RWPE1 (cell line): ENCODE data around the gene NADSYN1.

Experiments used
- CTCF ChIA-PET: fragments of 350-600 bp; sonication (Branson Sonifier 250); formaldehyde crosslinking; extraction: SDS; loops from one replicate; lab custom pipeline; 2021; lab: Yijun Ruan, JAX
- POLR2A ChIA-PET: fragments of 400-600 bp; formaldehyde crosslinking; extraction: SDS; loops from one replicate; lab custom pipeline; 2020; ENCODE audit warnings: antibody characterized with exemption; ENCODE audit not compliant: low non-redundant PET; lab: Yijun Ruan, JAX
- DNase-seq: peaks from one replicate; pipeline ENCODE4 v3.0.0; 2012; ENCODE audit warnings: low spot score
- H3K27ac ChIP-seq: fragments of 450-650 bp; 2 replicates; pipeline ENCODE4 v1.5.1; 2017
- CTCF ChIP-seq: fragments of 450-650 bp; conservative IDR thresholded peaks from 2 replicates; pipeline ENCODE4 v1.5.1; 2017; ENCODE audit warnings: low read depth, mild to moderate bottlenecking

Gene NADSYN1

GRCh38 chr11:71478528-71478840, 25.5 kb downstream of the NADSYN1 start:
- TF ChIP-seq CTCF: no peak
- ChIA-PET CTCF (no interaction called here), POLR2A (no interaction called here)
- H3K27ac ChIP-seq: no peak overlapping the region
- DNase-seq: no peak

DNA sequence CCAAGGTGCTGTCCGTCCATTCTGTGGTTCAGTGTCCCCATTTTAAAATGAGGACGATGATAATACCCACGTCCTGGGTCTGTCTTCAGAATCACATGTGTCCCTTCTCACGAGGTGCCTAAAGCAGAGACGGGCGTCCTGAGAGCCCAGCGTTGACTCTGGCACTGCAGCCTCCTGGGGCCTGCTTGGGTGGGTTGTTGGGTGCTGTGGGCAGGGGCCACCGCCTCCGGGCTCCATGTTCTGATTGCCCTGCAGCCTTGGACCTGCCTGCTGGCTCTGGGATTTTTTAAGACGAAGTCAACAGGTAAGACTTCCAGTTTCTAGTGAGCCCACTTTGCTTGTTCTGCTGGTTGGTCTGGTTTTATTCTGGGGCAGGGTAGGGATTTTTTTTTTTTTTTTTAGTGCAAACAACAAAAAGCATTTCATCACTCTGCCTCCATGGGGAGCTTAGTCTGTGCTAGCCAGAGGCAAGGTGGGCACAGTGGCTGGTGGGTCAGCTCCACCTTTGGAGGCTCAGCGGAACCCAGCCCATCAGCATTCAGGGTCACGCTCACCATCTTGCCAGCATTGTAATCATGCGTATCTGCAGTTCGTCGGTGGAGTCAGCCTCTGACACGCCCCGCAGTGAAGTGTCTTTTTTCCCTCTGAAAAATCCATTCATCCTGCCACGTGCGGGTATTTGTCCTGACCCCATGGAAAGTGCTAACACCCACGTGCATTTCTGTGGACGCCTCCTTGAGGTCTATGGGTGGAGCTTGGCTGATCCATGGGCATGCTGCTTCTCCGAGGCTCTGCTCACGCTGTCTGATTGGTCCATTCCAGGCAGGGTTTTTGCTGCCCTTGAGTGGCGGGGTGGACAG, 28.3 kb downstream of the NADSYN1 start:
- H3K27ac ChIP-seq: no peak overlapping the region
- ChIA-PET POLR2A (no interaction called here), CTCF (no interaction called here)
- TF ChIP-seq CTCF: no peak
- DNase-seq: no peak

DNA sequence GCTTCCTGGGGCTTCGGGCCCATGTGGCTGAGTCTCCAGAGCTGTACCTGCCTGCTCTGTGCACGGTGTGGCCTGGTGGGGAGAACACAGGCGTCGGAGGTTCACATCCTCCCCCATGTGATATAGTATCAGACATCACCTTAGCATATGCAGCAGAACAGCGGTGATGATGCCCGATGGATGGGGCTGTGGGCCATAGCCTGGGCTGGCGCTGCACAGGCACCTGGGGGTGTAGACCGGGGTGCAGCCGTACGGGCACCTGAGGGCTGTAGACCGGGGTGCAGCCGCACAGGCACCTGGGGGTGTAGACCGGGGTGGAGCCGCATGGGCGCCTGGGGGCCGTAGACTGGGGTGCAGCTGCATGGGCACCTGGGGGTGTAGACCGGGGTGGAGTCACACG, 29.2 kb downstream of the NADSYN1 start:
- TF ChIP-seq CTCF: no peak
- ChIA-PET CTCF (no interaction called here), POLR2A (no interaction called here)

GRCh38 chr11:71482746-71483364, 29.9 kb downstream of the NADSYN1 start:
- H3K27ac ChIP-seq: no peak overlapping the region
- DNase-seq: no peak
- POLR2A ChIA-PET: no interaction called here
- TF ChIP-seq CTCF: no peak
- CTCF ChIA-PET: no interaction called here

More for the DNA sequence above, 29.2 kb downstream of the NADSYN1 start:
- DNase-seq: no peak
- no peak overlapping the region for H3K27ac ChIP-seq

DNA sequence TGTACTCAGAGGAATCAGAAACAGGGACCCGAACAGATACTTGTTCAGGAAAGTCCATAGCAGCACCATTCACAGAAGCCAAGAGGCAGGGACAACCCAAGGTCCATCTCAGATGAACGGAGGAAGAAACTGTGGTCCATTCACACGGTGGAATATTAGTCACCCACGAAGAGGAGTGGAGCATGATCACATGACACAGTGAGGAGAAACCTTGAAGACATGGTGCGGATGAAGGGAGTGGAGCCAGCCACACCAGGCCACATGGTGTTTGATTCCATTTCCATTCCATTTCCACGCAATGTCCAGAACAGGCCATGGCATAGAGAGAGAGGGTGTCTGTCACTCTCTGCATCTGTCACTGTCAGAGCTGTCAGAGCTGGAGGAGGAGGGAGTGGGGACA, 30.7 kb downstream of the NADSYN1 start:
- ChIA-PET CTCF (no interaction called here), POLR2A (no interaction called here)
- no peak for TF ChIP-seq CTCF
- no peak for DNase-seq
- no peak overlapping the region for H3K27ac ChIP-seq

- ChIA-PET CTCF (no interaction called here), POLR2A (interaction anchor here (0.6 kb wide), 1 partner anchor 13 kb away, joined by 3 read pairs; no protein-coding TSS in a partner anchor)
These were observed 31.5 kb downstream of the NADSYN1 start for GRCh38 chr11:71484248-71485062.

More at GRCh38 chr11:71484248-71485062, 31.5 kb downstream of the NADSYN1 start:
- DNase-seq: no peak
- H3K27ac ChIP-seq: no peak overlapping the region
- TF ChIP-seq CTCF: no peak
